HepG2 (cell line): Measurements from ENCODE around the gene RSBN1. TPM values are rescaled to one million over a fixed set of nuclear protein-coding genes. Genes with fewer than 3 reads are reported as not detected.
A peak's percentile ranks its signal among the peaks of the same experiment; 100 is the strongest.

Experiments used
- AGO1 ChIP-seq: fragments of 200-400 bp; formaldehyde crosslinking; IDR thresholded peaks from 2 replicates; pipeline ENCODE4 v1.6.1; 2017; ENCODE audit warnings: mild to moderate bottlenecking, low read depth, low read length, moderate library complexity; ENCODE audit not compliant: poor library complexity, severe bottlenecking
- ELF3 ChIP-seq: IDR thresholded peaks from 2 replicates; pipeline ENCODE4 v1.6.1; 2016; ENCODE audit warnings: missing genetic modification reagents, missing compliant biosample characterization
- MYC ChIP-seq: sonication (generic); formaldehyde crosslinking; IDR thresholded peaks from 2 replicates; pipeline ENCODE4 v1.9.0; 2021; ENCODE audit warnings: missing genetic modification reagents, borderline replicate concordance
- NAIF1 ChIP-seq: sonication (generic); formaldehyde crosslinking; IDR thresholded peaks from 2 replicates; pipeline ENCODE4 v1.5.0; 2020; ENCODE audit warnings: mild to moderate bottlenecking, missing genetic modification reagents, borderline replicate concordance
- NONO ChIP-seq, 2 experiments: fragments of 450-650 bp in 1 of 2; sonication (generic) in 1 of 2; formaldehyde crosslinking in 1 of 2; IDR thresholded peaks in 1 of 2; conservative IDR thresholded peaks in 1 of 2; 2 replicates each; pipeline versions ENCODE4 v1.6.1 to v1.8.0; 2017 to 2022; ENCODE audit warnings: mild to moderate bottlenecking in 1 of 2, missing genetic modification reagents in 1 of 2, moderate library complexity in 1 of 2
- NR2C2 ChIP-seq: sonication (generic); formaldehyde crosslinking; IDR thresholded peaks from 2 replicates; pipeline ENCODE4 v1.4.0; 2020; ENCODE audit warnings: missing genetic modification reagents, mild to moderate bottlenecking, moderate library complexity, borderline replicate concordance
- NR2F1 ChIP-seq, 2 experiments: fragments of 450-650 bp in 1 of 2; formaldehyde crosslinking in 1 of 2; IDR thresholded peaks; 2 replicates each; pipeline versions ENCODE4 v1.5.0 to v1.6.1; 2016 to 2020; ENCODE audit warnings: mild to moderate bottlenecking in 1 of 2, missing compliant biosample characterization in 1 of 2, missing genetic modification reagents in 1 of 2, moderate library complexity in 1 of 2
- RFX1 ChIP-seq: fragments of 450-650 bp; IDR thresholded peaks from 2 replicates; pipeline ENCODE4 v1.6.1; 2017
- SAP130 ChIP-seq: IDR thresholded peaks from 2 replicates; pipeline ENCODE4 v1.6.1; 2016; ENCODE audit warnings: low read depth
- SYNCRIP ChIP-seq: fragments of 200-400 bp; formaldehyde crosslinking; IDR thresholded peaks from 2 replicates; pipeline ENCODE4 v1.6.1; 2018; ENCODE audit warnings: mild to moderate bottlenecking, low read depth, low read length; ENCODE audit not compliant: insufficient read depth
- ZNF24 ChIP-seq: fragments of 450-650 bp; IDR thresholded peaks from 2 replicates; pipeline ENCODE4 v1.6.1; 2017; ENCODE audit warnings: antibody characterized with exemption, mild to moderate bottlenecking
- ZNF780A ChIP-seq: sonication (generic); formaldehyde crosslinking; IDR thresholded peaks from 2 replicates; pipeline ENCODE4 v1.8.0; 2022; ENCODE audit warnings: mild to moderate bottlenecking, missing genetic modification reagents, moderate library complexity
- ZNF782 ChIP-seq: sonication (generic); formaldehyde crosslinking; IDR thresholded peaks from 2 replicates; pipeline ENCODE4 v1.4.0; 2020; ENCODE audit warnings: missing genetic modification reagents, mild to moderate bottlenecking, borderline replicate concordance
- polyA plus RNA-seq, 8 experiments: library from polyadenylated mRNA; depleted of rRNA in 3 of 8; stranded (reverse) in 7 of 8; unstranded in 1 of 8; fragments of >200 nt; fragmentation: Illumina TruSeq in 4 of 8; extraction: Trizol in 4 of 8; gene quantifications; 2 replicates each; pipeline versions ENCODE4 v1.2.1 to v1.2.3, GENCODE V29; 2011 to 2016; ENCODE audit warnings: low read depth in 4 of 8, missing spikeins in 1 of 8, mixed read lengths in 1 of 8; ENCODE audit not compliant: insufficient read depth in 1 of 8
- total RNA-seq, 5 experiments: library from RNA; depleted of rRNA; stranded (reverse); fragments of >200 nt; fragmentation: Illumina TruSeq; extraction: Trizol; gene quantifications; 2 replicates each; pipeline ENCODE4 v1.2.3, GENCODE V29; 2016; ENCODE audit warnings: low read depth in 1 of 5
- TF ChIP-seq, protein P1 (sequence below): sonication (generic); formaldehyde crosslinking; IDR thresholded peaks from 2 replicates; pipeline ENCODE4 v1.8.0; 2022; ENCODE audit warnings: missing genetic modification reagents, mild to moderate bottlenecking, moderate library complexity, borderline replicate concordance
- TF ChIP-seq, protein P2 (sequence below): sonication (generic); formaldehyde crosslinking; conservative IDR thresholded peaks from 2 replicates; pipeline ENCODE4 v1.4.0; 2020; ENCODE audit warnings: mild to moderate bottlenecking, missing genetic modification reagents, moderate library complexity
- TF ChIP-seq, protein P3 (sequence below): sonication (generic); formaldehyde crosslinking; IDR thresholded peaks from 2 replicates; pipeline ENCODE4 v1.5.0; 2020; ENCODE audit warnings: mild to moderate bottlenecking, missing genetic modification reagents, borderline replicate concordance

The RSBN1 gene
- total and polyA plus RNA-seq, 2 of the 13 experiments (the other 11 are each of a cell fraction or from before 2014, with no cell fraction given), result 8.3 to 10.4 TPM

DNA sequence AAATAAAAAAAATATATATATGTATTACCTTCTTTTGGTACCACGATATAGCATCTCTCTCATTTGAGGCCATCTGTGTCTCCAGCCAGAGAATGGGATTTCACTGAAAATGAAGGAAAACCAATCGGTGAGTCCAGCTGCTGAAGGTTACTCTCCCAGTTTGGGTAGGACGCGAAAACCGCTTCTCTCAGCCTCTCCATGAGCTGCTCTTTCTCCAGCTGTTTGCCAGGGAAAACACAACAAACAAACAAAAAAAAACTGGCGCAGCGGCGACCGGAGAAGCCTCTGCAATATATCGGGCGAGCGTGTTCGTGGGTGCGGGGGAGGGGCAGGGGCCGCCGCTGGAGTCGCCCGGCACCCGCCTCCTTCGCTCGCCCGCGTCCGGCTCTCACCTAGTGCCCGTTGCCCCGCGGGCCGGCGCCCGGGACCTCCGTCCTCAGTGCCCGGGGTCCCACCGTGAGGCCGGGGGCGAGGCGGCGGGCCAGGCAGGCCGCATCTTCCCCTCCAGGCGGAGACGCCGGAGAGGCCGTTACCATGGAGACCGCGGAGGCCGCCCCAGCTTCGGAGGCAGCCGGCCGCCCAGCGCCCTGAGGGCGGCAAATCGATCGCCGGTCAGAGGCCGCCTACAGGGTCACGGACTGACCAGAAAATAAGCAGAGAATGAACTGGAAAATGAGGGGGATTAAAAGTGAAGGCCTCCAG, 53.5 kb downstream of the RSBN1 start (continued):
- TF ChIP-seq, protein P1, sequence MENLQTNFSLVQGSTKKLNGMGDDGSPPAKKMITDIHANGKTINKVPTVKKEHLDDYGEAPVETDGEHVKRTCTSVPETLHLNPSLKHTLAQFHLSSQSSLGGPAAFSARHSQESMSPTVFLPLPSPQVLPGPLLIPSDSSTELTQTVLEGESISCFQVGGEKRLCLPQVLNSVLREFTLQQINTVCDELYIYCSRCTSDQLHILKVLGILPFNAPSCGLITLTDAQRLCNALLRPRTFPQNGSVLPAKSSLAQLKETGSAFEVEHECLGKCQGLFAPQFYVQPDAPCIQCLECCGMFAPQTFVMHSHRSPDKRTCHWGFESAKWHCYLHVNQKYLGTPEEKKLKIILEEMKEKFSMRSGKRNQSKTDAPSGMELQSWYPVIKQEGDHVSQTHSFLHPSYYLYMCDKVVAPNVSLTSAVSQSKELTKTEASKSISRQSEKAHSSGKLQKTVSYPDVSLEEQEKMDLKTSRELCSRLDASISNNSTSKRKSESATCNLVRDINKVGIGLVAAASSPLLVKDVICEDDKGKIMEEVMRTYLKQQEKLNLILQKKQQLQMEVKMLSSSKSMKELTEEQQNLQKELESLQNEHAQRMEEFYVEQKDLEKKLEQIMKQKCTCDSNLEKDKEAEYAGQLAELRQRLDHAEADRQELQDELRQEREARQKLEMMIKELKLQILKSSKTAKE (CRISPR knock-in tag), result 0 out of 2 replicates have a peak, but pooled peaks have one; percentile 8
- peak; percentile 61 to 86; a peak in 3 of 4 replicates for TF ChIP-seq NR2F1 (CRISPR knock-in tag; IDR thresholded peaks at IDR 0.05)
- TF ChIP-seq ELF3 (CRISPR knock-in tag), result peak; percentile 44
- no peak for TF ChIP-seq NAIF1 (CRISPR knock-in tag)
- TF ChIP-seq AGO1, result peak; percentile 57
- TF ChIP-seq ZNF24, result no peak
- no peak for TF ChIP-seq NONO (IDR thresholded peaks at IDR 0.05)
- peak; percentile 49; the same call in 1 of the 2 replicates for TF ChIP-seq NONO (CRISPR knock-in tag; conservative IDR thresholded peaks at IDR 0.05)
- TF ChIP-seq NR2C2, result peak; percentile 71
- TF ChIP-seq SYNCRIP, result no peak
- TF ChIP-seq, protein P2, sequence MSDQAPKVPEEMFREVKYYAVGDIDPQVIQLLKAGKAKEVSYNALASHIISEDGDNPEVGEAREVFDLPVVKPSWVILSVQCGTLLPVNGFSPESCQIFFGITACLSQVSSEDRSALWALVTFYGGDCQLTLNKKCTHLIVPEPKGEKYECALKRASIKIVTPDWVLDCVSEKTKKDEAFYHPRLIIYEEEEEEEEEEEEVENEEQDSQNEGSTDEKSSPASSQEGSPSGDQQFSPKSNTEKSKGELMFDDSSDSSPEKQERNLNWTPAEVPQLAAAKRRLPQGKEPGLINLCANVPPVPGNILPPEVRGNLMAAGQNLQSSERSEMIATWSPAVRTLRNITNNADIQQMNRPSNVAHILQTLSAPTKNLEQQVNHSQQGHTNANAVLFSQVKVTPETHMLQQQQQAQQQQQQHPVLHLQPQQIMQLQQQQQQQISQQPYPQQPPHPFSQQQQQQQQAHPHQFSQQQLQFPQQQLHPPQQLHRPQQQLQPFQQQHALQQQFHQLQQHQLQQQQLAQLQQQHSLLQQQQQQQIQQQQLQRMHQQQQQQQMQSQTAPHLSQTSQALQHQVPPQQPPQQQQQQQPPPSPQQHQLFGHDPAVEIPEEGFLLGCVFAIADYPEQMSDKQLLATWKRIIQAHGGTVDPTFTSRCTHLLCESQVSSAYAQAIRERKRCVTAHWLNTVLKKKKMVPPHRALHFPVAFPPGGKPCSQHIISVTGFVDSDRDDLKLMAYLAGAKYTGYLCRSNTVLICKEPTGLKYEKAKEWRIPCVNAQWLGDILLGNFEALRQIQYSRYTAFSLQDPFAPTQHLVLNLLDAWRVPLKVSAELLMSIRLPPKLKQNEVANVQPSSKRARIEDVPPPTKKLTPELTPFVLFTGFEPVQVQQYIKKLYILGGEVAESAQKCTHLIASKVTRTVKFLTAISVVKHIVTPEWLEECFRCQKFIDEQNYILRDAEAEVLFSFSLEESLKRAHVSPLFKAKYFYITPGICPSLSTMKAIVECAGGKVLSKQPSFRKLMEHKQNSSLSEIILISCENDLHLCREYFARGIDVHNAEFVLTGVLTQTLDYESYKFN, result peak; percentile 42; the same call in 1 of the 2 replicates
- no peak for TF ChIP-seq ZNF780A (CRISPR knock-in tag)
- TF ChIP-seq RFX1, result peak; percentile 76
- TF ChIP-seq ZNF782 (CRISPR knock-in tag), result no peak
- TF ChIP-seq, protein P3, sequence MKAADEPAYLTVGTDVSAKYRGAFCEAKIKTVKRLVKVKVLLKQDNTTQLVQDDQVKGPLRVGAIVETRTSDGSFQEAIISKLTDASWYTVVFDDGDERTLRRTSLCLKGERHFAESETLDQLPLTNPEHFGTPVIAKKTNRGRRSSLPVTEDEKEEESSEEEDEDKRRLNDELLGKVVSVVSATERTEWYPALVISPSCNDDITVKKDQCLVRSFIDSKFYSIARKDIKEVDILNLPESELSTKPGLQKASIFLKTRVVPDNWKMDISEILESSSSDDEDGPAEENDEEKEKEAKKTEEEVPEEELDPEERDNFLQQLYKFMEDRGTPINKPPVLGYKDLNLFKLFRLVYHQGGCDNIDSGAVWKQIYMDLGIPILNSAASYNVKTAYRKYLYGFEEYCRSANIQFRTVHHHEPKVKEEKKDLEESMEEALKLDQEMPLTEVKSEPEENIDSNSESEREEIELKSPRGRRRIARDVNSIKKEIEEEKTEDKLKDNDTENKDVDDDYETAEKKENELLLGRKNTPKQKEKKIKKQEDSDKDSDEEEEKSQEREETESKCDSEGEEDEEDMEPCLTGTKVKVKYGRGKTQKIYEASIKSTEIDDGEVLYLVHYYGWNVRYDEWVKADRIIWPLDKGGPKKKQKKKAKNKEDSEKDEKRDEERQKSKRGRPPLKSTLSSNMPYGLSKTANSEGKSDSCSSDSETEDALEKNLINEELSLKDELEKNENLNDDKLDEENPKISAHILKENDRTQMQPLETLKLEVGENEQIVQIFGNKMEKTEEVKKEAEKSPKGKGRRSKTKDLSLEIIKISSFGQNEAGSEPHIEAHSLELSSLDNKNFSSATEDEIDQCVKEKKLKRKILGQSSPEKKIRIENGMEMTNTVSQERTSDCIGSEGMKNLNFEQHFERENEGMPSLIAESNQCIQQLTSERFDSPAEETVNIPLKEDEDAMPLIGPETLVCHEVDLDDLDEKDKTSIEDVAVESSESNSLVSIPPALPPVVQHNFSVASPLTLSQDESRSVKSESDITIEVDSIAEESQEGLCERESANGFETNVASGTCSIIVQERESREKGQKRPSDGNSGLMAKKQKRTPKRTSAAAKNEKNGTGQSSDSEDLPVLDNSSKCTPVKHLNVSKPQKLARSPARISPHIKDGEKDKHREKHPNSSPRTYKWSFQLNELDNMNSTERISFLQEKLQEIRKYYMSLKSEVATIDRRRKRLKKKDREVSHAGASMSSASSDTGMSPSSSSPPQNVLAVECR, result peak; percentile 93
- TF ChIP-seq MYC (CRISPR knock-in tag), result 0 out of 2 replicates have a peak, but pooled peaks have one; percentile 5
- peak; percentile 79 for TF ChIP-seq SAP130 (CRISPR knock-in tag)
